Esophagus squamous epithelium (tissue), 4 donors: ENCODE measurements around the gene XRN1.

ENCODE experiments used
- POLR2A ChIP-seq, 4 donors: fragments of 450-650 bp; IDR thresholded peaks; one replicate each; pipeline ENCODE4 v1.6.1; 2017; ENCODE audit warnings: antibody characterized with exemption in 4 of 4, mild to moderate bottlenecking in 4 of 4, moderate library complexity in 3 of 4
- TF ChIP-seq, protein P1 (sequence below), 6 experiments: fragments of 450-650 bp in 4 of 6; fragments of 200-600 bp in 2 of 6; sonication (generic) in 2 of 6; IDR thresholded peaks; one replicate each; pipeline ENCODE4 v1.5.1; 2016 to 2019; ENCODE audit warnings: antibody characterized with exemption in 6 of 6, mild to moderate bottlenecking in 4 of 6, moderate library complexity in 4 of 6

DNA sequence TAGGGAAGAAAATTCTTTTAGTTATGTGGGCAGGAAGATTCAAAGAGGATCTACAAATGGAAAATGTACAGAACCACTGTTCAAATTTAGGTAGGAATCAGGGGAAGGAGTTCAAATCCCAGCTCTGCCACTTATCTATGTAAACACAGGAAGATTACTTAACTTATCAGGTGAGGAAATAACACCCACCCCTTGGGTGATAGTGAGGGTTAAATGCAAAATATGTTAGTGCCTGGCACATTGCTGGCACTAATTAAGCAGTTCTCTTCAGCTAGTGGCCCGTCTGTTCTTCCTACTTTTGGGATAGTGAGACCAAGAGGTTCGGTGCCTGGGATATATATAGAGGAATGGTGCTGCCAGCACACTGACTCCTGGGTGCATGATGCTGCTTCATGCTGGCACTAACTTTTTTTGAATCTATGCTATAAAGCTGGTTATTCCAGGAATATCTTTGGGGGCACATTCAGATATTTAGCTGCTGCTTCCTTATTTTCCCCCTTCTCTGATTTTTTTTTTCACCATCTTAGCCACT, 83.8 kb downstream of the XRN1 start:
- TF ChIP-seq, protein P1, sequence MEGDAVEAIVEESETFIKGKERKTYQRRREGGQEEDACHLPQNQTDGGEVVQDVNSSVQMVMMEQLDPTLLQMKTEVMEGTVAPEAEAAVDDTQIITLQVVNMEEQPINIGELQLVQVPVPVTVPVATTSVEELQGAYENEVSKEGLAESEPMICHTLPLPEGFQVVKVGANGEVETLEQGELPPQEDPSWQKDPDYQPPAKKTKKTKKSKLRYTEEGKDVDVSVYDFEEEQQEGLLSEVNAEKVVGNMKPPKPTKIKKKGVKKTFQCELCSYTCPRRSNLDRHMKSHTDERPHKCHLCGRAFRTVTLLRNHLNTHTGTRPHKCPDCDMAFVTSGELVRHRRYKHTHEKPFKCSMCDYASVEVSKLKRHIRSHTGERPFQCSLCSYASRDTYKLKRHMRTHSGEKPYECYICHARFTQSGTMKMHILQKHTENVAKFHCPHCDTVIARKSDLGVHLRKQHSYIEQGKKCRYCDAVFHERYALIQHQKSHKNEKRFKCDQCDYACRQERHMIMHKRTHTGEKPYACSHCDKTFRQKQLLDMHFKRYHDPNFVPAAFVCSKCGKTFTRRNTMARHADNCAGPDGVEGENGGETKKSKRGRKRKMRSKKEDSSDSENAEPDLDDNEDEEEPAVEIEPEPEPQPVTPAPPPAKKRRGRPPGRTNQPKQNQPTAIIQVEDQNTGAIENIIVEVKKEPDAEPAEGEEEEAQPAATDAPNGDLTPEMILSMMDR (IDR thresholded peaks at IDR 0.05) = no peak
- no peak for TF ChIP-seq POLR2A (IDR thresholded peaks at IDR 0.05)
